ENCODE results near the gene AMIGO3. TPM values are rescaled to one million over a fixed set of nuclear protein-coding genes. Genes with fewer than 3 reads are reported as not detected.

The AMIGO3 gene
- total and polyA plus RNA-seq, 2 of the 8 experiments (the other 6 are each of a cell fraction or from before 2014, with no cell fraction given): 1.6 to 8.8 TPM

- TF ChIP-seq RXRA (IDR thresholded peaks at IDR 0.05; ENCODE audit: insufficient read depth, low read depth, low read length) (0 out of 2 replicates have a peak, but pooled peaks have one; percentile 47), HDAC6 (IDR thresholded peaks at IDR 0.05; ENCODE audit: low read depth, low read length) (no peak)
These were observed 18.0 kb downstream of the AMIGO3 start (continued) for GRCh38 chr3:49701388-49702077.
